Measurements from ENCODE around the gene CGAS. TPM values are rescaled to one million over a fixed set of nuclear protein-coding genes. Genes with fewer than 3 reads are reported as not detected.
A peak's percentile ranks its signal among the peaks of the same experiment; 100 is the strongest.

CGAS gene
- total and polyA plus RNA-seq, 2 of the 13 experiments (the other 11 are each of a cell fraction or from before 2014, with no cell fraction given), result 0.03 to 0.07 TPM

DNA sequence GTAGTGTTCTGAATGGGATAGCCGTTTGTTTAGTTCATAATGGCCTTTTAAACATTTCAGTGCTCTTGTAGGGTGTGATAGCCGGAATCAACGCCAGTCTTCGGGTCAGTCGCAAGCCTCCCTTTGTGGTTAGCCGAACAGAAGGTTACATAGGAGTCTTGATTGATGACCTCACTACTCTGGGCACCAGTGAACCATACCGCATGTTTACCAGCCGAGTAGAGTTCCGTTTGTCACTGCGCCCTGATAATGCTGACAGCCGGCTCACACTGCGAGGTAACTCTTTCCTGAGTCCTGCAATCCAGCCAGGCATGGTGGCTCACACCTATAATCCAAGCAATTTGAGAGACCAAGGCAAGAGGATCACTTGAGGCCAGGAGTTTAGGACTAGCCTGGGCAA is 29.9 kb upstream of the CGAS start:
- TF ChIP-seq, protein P1, sequence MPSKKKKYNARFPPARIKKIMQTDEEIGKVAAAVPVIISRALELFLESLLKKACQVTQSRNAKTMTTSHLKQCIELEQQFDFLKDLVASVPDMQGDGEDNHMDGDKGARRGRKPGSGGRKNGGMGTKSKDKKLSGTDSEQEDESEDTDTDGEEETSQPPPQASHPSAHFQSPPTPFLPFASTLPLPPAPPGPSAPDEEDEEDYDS (CRISPR knock-in tag; IDR thresholded peaks at IDR 0.05), result no peak
- Histone ChIP-seq H3K27ac (ENCODE audit: extremely low read length, insufficient read depth, low read length) (no peak overlapping the region), H2AFZ (ENCODE audit: low read length) (no peak overlapping the region), H3K4me3 (replicated peaks in 1 of 3; ENCODE audit: insufficient read depth in 1 of 3, low read depth in 2 of 3, low read length in 3 of 3) (no peak overlapping the region), H4K20me1 (ENCODE audit: insufficient read depth, low read length) (no peaks in the 10 kb centered on the region), H3K36me3 (replicated peaks in 1 of 2; ENCODE audit: control insufficient read depth in 1 of 2, insufficient read depth in 2 of 2, low read length in 2 of 2) (peaks cover 22 to 68% of the 10 kb centered on the region in 2 experiments), H3K79me2 (ENCODE audit: insufficient read depth, low read length) (no peaks in the 10 kb centered on the region), H3K9me3 (ENCODE audit: low read length) (no peaks in the 10 kb centered on the region), H3K27me3 (ENCODE audit: control insufficient read depth in 1 of 2, insufficient read depth in 2 of 2, low read length in 2 of 2) (no peaks in the 10 kb centered on the region), H3K9ac (ENCODE audit: insufficient read depth, low read depth, low read length) (no peak overlapping the region), H3K4me2 (ENCODE audit: low read depth, low read length) (no peak overlapping the region), H3K4me1 (ENCODE audit: insufficient read depth, low read length) (no peaks in the 10 kb centered on the region)
- no TSS peak for BruUV-seq (replicated peaks)
- FAIRE-seq (no peak), DNase-seq (ENCODE audit: low spot score) (no peak), ATAC-seq (no peak)
- in situ Hi-C loops (cut with HindIII; ENCODE audit: extremely low pct_ligation_motif_present, low pct_unique_long_range_greater_than_20kb), result no loop called here
- 98% methylated on average over 12 of the region's 12 CpGs for WGBS (ENCODE audit: low lambda C conversion rate)
- intact Hi-C loops (cut with micrococcal nuclease; ENCODE audit: unreplicated experiment), result no loop called here
- CTCF ChIA-PET (ENCODE audit: low intra/inter-chr PET ratio, low total read pairs), result no interaction called here
- POLR2A ChIA-PET, result no interaction called here

GRCh38 chr6:73477407-73477806 is 25.3 kb upstream of the CGAS start:
- no peak overlapping the region for H3K4me3 ChIP-seq (replicated peaks in 1 of 3; ENCODE audit: insufficient read depth in 1 of 3, low read depth in 2 of 3, low read length in 3 of 3)
- CTCF ChIA-PET (ENCODE audit: low intra/inter-chr PET ratio, low total read pairs), result no interaction called here

More at GRCh38 chr6:73477407-73477806, 25.3 kb upstream of the CGAS start:
- FAIRE-seq (no peak), ATAC-seq (no peak), DNase-seq (ENCODE audit: low spot score) (no peak)
- no peaks in the 10 kb centered on the region for H3K9me3 ChIP-seq (ENCODE audit: low read length)
- POLR2A ChIA-PET, result no interaction called here
- no TSS peak for BruUV-seq (replicated peaks)
- in situ Hi-C loops (cut with HindIII; ENCODE audit: extremely low pct_ligation_motif_present, low pct_unique_long_range_greater_than_20kb), result no loop called here
- H3K9ac ChIP-seq (ENCODE audit: insufficient read depth, low read depth, low read length), result no peak overlapping the region
- 96% methylated on average over 4 of the region's 4 CpGs for WGBS (ENCODE audit: low lambda C conversion rate)
- no peaks in the 10 kb centered on the region for H4K20me1 ChIP-seq (ENCODE audit: insufficient read depth, low read length)
- H3K27ac ChIP-seq (ENCODE audit: extremely low read length, insufficient read depth, low read length), result no peak overlapping the region
- H3K27me3 ChIP-seq (ENCODE audit: control insufficient read depth in 1 of 2, insufficient read depth in 2 of 2, low read length in 2 of 2), result no peaks in the 10 kb centered on the region
- intact Hi-C loops (cut with micrococcal nuclease; ENCODE audit: unreplicated experiment), result no loop called here
- peaks cover 26 to 60% of the 10 kb centered on the region in 2 experiments for H3K36me3 ChIP-seq (replicated peaks in 1 of 2; ENCODE audit: control insufficient read depth in 1 of 2, insufficient read depth in 2 of 2, low read length in 2 of 2)
- no peak overlapping the region for H2AFZ ChIP-seq (ENCODE audit: low read length)
- H3K4me1 ChIP-seq (ENCODE audit: insufficient read depth, low read length), result no peaks in the 10 kb centered on the region
- H3K4me2 ChIP-seq (ENCODE audit: low read depth, low read length), result no peak overlapping the region
- H3K79me2 ChIP-seq (ENCODE audit: insufficient read depth, low read length), result no peaks in the 10 kb centered on the region
- TF ChIP-seq, protein P2, sequence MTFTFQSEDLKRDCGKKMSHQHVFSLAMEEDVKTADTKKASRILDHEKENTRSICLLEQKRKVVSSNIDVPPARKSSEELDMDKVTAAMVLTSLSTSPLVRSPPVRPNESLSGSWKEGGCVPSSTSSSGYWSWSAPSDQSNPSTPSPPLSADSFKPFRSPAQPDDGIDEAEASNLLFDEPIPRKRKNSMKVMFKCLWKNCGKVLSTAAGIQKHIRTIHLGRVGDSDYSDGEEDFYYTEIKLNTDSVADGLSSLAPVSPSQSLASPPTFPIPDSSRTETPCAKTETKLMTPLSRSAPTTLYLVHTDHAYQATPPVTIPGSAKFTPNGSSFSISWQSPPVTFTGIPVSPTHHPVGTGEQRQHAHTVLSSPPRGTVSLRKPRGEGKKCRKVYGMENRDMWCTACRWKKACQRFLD (CRISPR knock-in tag; IDR thresholded peaks at IDR 0.05; ENCODE audit: borderline replicate concordance), result no peak
- TF ChIP-seq, protein P3, sequence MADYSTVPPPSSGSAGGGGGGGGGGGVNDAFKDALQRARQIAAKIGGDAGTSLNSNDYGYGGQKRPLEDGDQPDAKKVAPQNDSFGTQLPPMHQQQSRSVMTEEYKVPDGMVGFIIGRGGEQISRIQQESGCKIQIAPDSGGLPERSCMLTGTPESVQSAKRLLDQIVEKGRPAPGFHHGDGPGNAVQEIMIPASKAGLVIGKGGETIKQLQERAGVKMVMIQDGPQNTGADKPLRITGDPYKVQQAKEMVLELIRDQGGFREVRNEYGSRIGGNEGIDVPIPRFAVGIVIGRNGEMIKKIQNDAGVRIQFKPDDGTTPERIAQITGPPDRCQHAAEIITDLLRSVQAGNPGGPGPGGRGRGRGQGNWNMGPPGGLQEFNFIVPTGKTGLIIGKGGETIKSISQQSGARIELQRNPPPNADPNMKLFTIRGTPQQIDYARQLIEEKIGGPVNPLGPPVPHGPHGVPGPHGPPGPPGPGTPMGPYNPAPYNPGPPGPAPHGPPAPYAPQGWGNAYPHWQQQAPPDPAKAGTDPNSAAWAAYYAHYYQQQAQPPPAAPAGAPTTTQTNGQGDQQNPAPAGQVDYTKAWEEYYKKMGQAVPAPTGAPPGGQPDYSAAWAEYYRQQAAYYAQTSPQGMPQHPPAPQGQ (CRISPR knock-in tag; IDR thresholded peaks at IDR 0.05; ENCODE audit: borderline replicate concordance), result no peak
- TF ChIP-seq ZNF121 (CRISPR knock-in tag; IDR thresholded peaks at IDR 0.05), result peak; percentile 58; the same call in 1 of the 2 replicates
- TF ChIP-seq ZBTB7B (CRISPR knock-in tag; IDR thresholded peaks at IDR 0.05), result no peak
- no peak for TF ChIP-seq MTA3 (CRISPR knock-in tag; IDR thresholded peaks at IDR 0.05)
